Activated T-helper 2 cell treated with anti-CD3 and anti-CD28 coated beads, Interferon-gamma antibody, Interleukin-2, Interleukin-4, amounts not matched to agents 10 μg/mL and 5 μg/mL and 100 μg/mL, durations not matched to agents 14 hours and 24 hours and 36 hours (primary cell): ENCODE data around the gene MUC2. TPM values are rescaled to one million over a fixed set of nuclear protein-coding genes. Genes with fewer than 3 reads are reported as not detected.

Experiments
- DNase-seq: peaks from one replicate; pipeline ENCODE4 v3.0.0; 2021; ENCODE audit warnings: low spot score
- H3K27ac Mint-ChIP-seq: one replicate; pipeline ENCODE4 v1.8.0; 2021; ENCODE audit warnings: mixed read lengths
- H3K27me3 Mint-ChIP-seq: one replicate; pipeline ENCODE4 v1.8.0; 2021; ENCODE audit warnings: low read depth, mixed read lengths
- H3K36me3 Mint-ChIP-seq: one replicate; pipeline ENCODE4 v1.8.0; 2021; ENCODE audit warnings: low read depth, mixed read lengths
- H3K4me1 Mint-ChIP-seq: one replicate; pipeline ENCODE4 v1.8.0; 2021; ENCODE audit warnings: low read depth, mixed read lengths
- H3K4me3 Mint-ChIP-seq: one replicate; pipeline ENCODE4 v1.8.0; 2021; ENCODE audit warnings: low read depth, mild to moderate bottlenecking, moderate library complexity, mixed read lengths
- H3K9me3 Mint-ChIP-seq: one replicate; pipeline ENCODE4 v1.8.0; 2021; ENCODE audit warnings: mixed read lengths
- intact Hi-C: fragments of 100-400 bp; cut with micrococcal nuclease; formaldehyde crosslinking; loops from one replicate; pipeline ENCODE4 v1.15.1; 2023
- total RNA-seq: library from RNA; stranded (reverse); gene quantifications from 2 replicates; pipeline ENCODE4 v1.2.3, GENCODE V29; 2022

The MUC2 gene
- total RNA-seq, 1 donor from 2014 or later = not detected

GRCh38 chr11:1075341-1075911 lies 752 bp downstream of the MUC2 start:
- intact Hi-C loops = no loop called here
- H3K27me3 Mint-ChIP-seq = no peaks in the 10 kb centered on the region
- H3K9me3 Mint-ChIP-seq = no peaks in the 10 kb centered on the region
- no peak overlapping the region for H3K4me3 Mint-ChIP-seq
- no peak for DNase-seq
- no peaks in the 10 kb centered on the region for H3K4me1 Mint-ChIP-seq
- no peak overlapping the region for H3K27ac Mint-ChIP-seq
- H3K36me3 Mint-ChIP-seq = no peaks in the 10 kb centered on the region

GRCh38 chr11:1076061-1076665 lies 1.5 kb downstream of the MUC2 start:
- intact Hi-C loops = no loop called here
- DNase-seq = no peak

GRCh38 chr11:1077033-1077416 lies 2.4 kb downstream of the MUC2 start:
- intact Hi-C loops = no loop called here
- H3K9me3 Mint-ChIP-seq = no peaks in the 10 kb centered on the region
- no peak overlapping the region for H3K27ac Mint-ChIP-seq
- H3K4me3 Mint-ChIP-seq = no peak overlapping the region
- H3K36me3 Mint-ChIP-seq = no peaks in the 10 kb centered on the region
- H3K4me1 Mint-ChIP-seq = no peaks in the 10 kb centered on the region
- no peak for DNase-seq
- no peaks in the 10 kb centered on the region for H3K27me3 Mint-ChIP-seq

More at GRCh38 chr11:1076061-1076665, 1.5 kb downstream of the MUC2 start:
- H3K4me3 Mint-ChIP-seq = no peak overlapping the region
- H3K9me3 Mint-ChIP-seq = no peaks in the 10 kb centered on the region
- no peak overlapping the region for H3K27ac Mint-ChIP-seq
- H3K27me3 Mint-ChIP-seq = no peaks in the 10 kb centered on the region
- no peaks in the 10 kb centered on the region for H3K36me3 Mint-ChIP-seq
- H3K4me1 Mint-ChIP-seq = no peaks in the 10 kb centered on the region

GRCh38 chr11:1077417-1078119 lies 2.9 kb downstream of the MUC2 start:
- intact Hi-C loops = no loop called here
- Mint-ChIP-seq H3K9me3 (no peaks in the 10 kb centered on the region), H3K4me3 (no peak overlapping the region), H3K27ac (no peak overlapping the region), H3K36me3 (no peaks in the 10 kb centered on the region), H3K27me3 (no peaks in the 10 kb centered on the region), H3K4me1 (no peaks in the 10 kb centered on the region)
- DNase-seq = no peak

- DNase-seq = no peak
- H3K27ac Mint-ChIP-seq = no peak overlapping the region
- H3K4me3 Mint-ChIP-seq = no peak overlapping the region
- no peaks in the 10 kb centered on the region for H3K4me1 Mint-ChIP-seq
- intact Hi-C loops = no loop called here
- H3K36me3 Mint-ChIP-seq = no peaks in the 10 kb centered on the region
- H3K9me3 Mint-ChIP-seq = no peaks in the 10 kb centered on the region
- no peaks in the 10 kb centered on the region for H3K27me3 Mint-ChIP-seq
Measured at GRCh38 chr11:1078191-1078601, 3.5 kb downstream of the MUC2 start.

GRCh38 chr11:1081601-1082311 lies 7.1 kb downstream of the MUC2 start:
- Mint-ChIP-seq H3K4me3 (no peak overlapping the region), H3K27me3 (no peaks in the 10 kb centered on the region), H3K36me3 (no peaks in the 10 kb centered on the region), H3K27ac (no peak overlapping the region), H3K4me1 (no peaks in the 10 kb centered on the region), H3K9me3 (no peaks in the 10 kb centered on the region)
- DNase-seq = no peak
- intact Hi-C loops = no loop called here

- no peak overlapping the region for H3K27ac Mint-ChIP-seq
- no peaks in the 10 kb centered on the region for H3K4me1 Mint-ChIP-seq
- H3K36me3 Mint-ChIP-seq = no peaks in the 10 kb centered on the region
- H3K9me3 Mint-ChIP-seq = no peaks in the 10 kb centered on the region
- intact Hi-C loops = no loop called here
- no peak for DNase-seq
- no peak overlapping the region for H3K4me3 Mint-ChIP-seq
- H3K27me3 Mint-ChIP-seq = no peaks in the 10 kb centered on the region
Measured at GRCh38 chr11:1082346-1082727, 7.7 kb downstream of the MUC2 start.

- intact Hi-C loops = no loop called here
- Mint-ChIP-seq H3K36me3 (no peaks in the 10 kb centered on the region), H3K27ac (no peak overlapping the region), H3K4me3 (no peak overlapping the region), H3K27me3 (no peaks in the 10 kb centered on the region), H3K4me1 (no peaks in the 10 kb centered on the region), H3K9me3 (no peaks in the 10 kb centered on the region)
- DNase-seq = no peak
Measured at GRCh38 chr11:1082728-1083620, 8.3 kb downstream of the MUC2 start.

GRCh38 chr11:1083621-1084551 lies 9.2 kb downstream of the MUC2 start:
- no peak for DNase-seq
- Mint-ChIP-seq H3K9me3 (no peaks in the 10 kb centered on the region), H3K36me3 (no peaks in the 10 kb centered on the region), H3K27ac (no peak overlapping the region), H3K27me3 (no peaks in the 10 kb centered on the region), H3K4me1 (no peaks in the 10 kb centered on the region), H3K4me3 (no peak overlapping the region)
- intact Hi-C loops = no loop called here

- Mint-ChIP-seq H3K36me3 (no peaks in the 10 kb centered on the region), H3K27me3 (no peaks in the 10 kb centered on the region), H3K27ac (no peak overlapping the region), H3K9me3 (no peaks in the 10 kb centered on the region), H3K4me3 (no peak overlapping the region), H3K4me1 (no peaks in the 10 kb centered on the region)
- intact Hi-C loops = no loop called here
- DNase-seq = no peak
Measured at GRCh38 chr11:1084561-1085439, 10.1 kb downstream of the MUC2 start.
